CD4-positive, alpha-beta T cell treated with Interleukin-17A for 1 hour (primary cell): ENCODE measurements around the gene CES2.
"Not testable (repeated sequence)": the region's sequence is repeated elsewhere in the genome, so short reads cannot be mapped to it uniquely, and the experiment has no call there.

Experiments
- DNase-seq: peaks from one replicate; pipeline ENCODE4 v3.0.0-alpha.2; 2020

Gene CES2

DNA sequence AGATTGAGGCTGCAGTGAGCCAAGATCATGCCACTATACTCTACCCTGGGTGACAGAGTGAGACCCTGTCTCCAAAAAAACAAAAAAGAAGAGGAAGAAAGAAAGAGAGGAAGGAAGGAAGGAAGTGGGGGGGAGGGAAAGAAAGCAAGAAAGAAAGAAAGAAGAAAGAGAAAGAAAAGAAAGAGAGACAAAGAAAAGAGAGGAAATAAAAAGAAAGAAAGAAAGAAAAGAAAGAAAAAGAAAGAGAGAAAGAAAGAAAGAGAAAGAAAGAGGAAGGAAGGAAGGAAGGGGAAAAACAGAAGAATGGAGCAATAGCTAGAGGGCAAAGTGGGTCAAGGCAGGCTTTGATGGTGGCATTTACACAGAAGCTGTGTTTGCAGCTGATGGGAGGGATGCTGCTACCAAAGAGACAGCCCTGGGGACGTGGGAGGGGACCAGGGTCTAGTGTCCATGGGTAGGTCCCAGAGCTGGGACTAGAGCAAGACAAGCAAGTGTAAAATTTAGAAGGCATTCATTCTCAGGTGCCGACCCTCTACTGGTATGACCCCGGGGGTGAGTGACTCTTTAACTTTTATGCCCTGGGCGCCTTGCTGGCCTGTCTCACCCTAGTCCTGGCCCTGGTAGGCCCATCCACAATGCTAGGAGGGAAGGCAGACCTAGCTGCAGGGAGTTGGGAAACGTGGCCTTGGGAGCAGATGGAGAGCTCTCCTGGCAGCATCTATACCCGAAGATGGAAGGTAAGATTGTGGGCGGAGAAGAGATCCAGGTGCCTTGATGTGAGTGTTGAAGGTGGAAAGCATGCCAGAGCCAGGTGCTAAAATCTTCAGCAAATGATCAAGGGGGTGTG, 23.8 kb downstream of the CES2 start:
- no peak for DNase-seq

DNA sequence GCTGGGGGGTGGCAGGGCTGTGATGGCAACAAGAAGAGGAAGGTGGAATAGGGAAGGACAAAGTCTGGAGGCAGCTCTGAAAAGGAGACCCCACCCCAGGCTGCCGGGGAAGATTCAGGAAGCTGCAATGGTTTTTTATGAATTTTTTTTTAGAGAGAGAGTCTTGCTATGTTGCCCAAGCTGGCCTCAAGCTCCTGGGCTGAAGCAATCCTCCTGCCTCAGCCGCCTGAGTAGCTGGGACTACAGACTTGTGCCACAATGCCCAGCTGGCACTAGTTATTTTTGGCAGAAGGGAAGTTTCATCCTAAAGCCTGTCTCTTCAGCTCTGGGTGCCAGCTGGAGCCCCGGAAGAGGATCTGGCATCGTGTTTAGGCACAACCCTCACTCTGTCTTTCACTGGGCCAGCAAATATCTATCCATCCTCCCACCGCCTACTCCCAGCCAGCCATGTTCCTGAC, 24.4 kb downstream of the CES2 start:
- no peak for DNase-seq

GRCh38 chr16:66960270-66960669, 25.0 kb downstream of the CES2 start:
- no peak for DNase-seq

DNA sequence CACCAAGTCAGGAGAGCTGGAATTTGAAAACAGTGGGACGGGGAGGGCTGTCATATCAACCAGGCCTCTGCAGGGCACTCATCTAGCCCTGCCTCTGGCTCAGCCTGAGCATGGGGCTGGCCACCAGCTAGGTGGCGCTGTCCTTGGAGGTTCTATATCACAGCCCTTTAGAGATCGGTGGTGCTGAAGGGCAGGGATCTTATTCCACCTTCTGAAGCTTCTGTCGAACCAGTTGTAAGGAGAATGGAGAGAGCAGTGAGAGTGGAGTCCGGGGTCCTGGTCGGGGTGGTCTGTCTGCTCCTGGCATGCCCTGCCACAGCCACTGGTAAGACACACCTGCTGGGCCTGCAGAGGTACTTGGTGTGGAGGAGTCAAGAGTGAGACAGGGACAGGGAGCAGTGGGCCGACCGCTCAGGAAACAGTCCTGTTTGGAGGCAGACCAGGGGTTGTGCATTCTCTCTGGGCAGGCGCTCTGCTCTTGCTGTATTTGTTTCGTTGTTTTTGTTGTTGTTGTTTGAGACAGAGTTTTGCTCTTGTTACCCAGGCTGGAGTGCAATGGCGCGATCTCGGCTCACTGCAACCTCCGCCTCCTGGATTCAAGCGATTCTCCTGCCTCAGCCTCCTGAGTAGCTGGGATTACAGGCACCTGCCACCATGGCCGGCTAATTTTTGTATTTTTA, 25.9 kb downstream of the CES2 start, which contains the start of gene CES3:
CES3 (plus strand) TSS at position 202 of the 680 bp plus-strand sequence; CDS start at position 244, 42 bp downstream.
- DNase-seq: peak; percentile 63

GRCh38 chr16:66961914-66962313, 26.6 kb downstream of the CES2 start:
- DNase-seq: no peak

DNA sequence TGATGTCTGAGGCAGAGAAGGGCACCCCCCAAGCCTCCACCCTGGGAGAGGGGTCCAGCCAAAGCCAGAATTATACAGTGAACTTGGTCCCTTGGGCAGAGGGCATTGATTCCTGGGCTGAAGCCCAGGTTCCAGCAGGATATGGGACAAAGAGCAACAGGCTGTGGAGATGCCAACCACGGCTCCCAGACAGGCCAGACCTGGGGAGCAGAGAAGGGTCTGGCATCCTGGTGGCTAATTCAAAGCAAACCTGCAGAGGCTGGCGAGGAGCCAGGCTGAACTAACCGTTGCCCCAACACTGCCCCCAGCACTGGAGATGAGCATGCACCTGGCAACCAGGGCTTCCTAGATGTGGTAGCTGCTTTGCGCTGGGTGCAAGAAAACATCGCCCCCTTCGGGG, 28.7 kb downstream of the CES2 start:
- no peak for DNase-seq

GRCh38 chr16:66968847-66969246, 33.5 kb downstream of the CES2 start:
- no peak for DNase-seq

- no peak for DNase-seq
Measured at GRCh38 chr16:66970775-66971720, 35.7 kb downstream of the CES2 start.

GRCh38 chr16:66972983-66973382, 37.7 kb downstream of the CES2 start:
- no peak for DNase-seq

DNA sequence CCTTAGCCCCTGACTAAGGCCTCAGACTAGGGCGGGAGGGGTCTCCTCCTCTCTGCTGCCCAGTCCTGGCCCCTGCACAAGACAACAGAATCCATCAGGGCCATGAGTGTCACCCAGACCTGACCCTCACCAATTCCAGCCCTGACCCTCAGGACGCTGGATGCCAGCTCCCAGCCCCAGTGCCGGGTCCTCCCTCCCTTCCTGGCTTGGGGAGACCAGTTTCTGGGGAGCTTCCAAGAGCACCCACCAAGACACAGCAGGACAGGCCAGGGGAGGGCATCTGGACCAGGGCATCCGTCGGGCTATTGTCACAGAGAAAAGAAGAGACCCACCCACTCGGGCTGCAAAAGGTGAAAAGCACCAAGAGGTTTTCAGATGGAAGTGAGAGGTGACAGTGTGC, 38.4 kb downstream of the CES2 start:
- DNase-seq: no peak

DNA sequence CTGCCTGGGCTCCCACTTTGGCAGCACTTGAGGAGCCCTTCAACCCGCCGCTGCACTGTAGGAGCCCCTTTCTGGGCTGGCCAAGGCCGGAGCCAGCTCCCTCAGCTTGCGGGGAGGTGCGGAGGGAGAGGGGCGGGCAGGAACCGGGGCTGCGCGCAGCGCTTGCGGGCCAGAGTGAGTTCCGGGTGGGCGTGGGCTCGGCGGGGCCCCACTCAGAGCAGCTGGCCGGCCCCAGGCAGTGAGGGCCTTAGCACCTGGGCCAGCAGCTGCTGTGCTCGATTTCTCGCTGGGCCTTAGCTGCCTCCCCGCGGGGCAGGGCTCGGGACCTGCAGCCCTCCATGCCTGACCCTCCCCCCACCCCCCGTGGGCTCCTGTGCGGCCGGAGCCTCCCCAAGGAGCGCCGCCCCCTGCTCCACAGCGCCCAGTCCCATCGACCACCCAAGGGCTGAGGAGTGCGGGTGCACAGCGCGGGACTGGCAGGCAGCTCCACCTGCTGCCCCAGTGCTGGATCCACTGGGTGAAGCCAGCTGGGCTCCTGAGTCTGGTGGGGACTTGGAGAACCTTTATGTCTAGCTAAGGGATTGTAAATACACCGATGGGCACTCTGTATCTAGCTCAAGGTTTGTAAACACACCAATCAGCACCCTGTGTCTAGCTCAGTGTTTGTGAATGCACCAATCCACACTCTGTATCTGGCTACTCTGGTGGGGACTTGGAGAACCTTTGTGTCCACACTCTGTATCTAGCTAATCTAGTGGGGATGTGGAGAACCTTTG, 39.0 kb downstream of the CES2 start:
- DNase-seq: not testable (repeated sequence)

GRCh38 chr16:66974932-66975246, 39.6 kb downstream of the CES2 start:
- peak; percentile 77 for DNase-seq

DNA sequence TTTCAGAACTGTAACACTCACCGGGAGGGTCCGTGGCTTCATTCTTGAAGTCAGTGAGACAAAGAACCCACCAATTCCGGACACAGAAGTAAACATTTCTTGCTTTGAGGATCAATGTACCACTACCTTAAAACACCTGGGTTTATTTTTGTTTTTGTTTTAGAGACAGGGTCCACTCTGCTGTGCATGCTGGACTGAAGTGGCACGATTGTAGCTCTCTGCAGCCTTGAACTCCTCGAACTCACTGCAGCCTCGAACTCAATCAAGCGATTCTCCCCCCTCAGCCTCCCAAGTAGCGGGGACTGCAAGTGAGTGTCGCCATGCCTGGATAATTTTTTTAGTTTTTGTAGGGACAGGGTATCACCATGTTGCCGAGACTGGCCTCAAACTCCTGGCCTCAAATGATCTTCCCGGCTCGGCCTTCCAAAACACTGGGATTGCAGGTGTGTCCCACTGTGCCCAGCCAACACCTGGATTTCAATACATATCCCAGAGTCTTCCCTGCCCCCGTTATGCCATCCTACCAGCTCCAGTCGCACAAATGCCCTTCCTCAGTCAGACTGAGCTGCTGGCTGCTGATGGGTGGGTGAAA, 40.1 kb downstream of the CES2 start:
- DNase-seq: no peak

DNA sequence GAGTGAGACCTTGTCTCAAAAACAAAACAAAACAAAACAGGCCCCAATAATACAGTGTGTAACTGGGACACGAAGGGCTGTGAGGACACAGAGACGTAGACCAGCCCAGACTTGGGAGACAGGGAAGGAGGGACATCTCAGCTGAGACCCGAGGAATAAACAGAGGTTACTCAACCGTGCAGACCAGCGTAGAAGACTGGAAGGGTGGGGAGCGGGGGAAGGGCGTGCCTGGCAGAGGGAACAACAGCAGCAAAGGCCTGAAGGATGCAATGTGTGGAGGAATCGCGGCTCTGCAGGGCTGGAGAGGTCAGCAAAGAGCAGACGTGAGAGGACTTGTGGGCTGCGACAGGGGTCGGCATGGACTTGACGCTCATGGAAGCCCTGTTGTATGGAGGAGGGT, 41.4 kb downstream of the CES2 start:
- no peak for DNase-seq

- peak; percentile 87 for DNase-seq
Measured at GRCh38 chr16:66977341-66978113, 42.2 kb downstream of the CES2 start.

- DNase-seq: no peak
Measured at GRCh38 chr16:66979011-66979717, 43.8 kb downstream of the CES2 start.

GRCh38 chr16:66983033-66983432, 47.7 kb downstream of the CES2 start:
- DNase-seq: no peak

- DNase-seq: peak; percentile 24
Measured at GRCh38 chr16:66984892-66985311, 49.6 kb downstream of the CES2 start.

GRCh38 chr16:66986559-66986958, 51.2 kb downstream of the CES2 start:
- no peak for DNase-seq

- no peak for DNase-seq
Measured at GRCh38 chr16:66988197-66988788, 53.0 kb downstream of the CES2 start, which contains the start of gene CES4A. Gene CES4A (plus strand): TSS chr16:66988589. CDS start chr16:66988773, 184 bp downstream.
